Renal pelvis (tissue), 4 donors: ENCODE results near the gene OTOG. TPM values are rescaled to one million over a fixed set of nuclear protein-coding genes. Genes with fewer than 3 reads are reported as not detected.
"Not testable (repeated sequence)": the region's sequence is repeated elsewhere in the genome, so short reads cannot be mapped to it uniquely, and the experiment has no call there.

Experiments
- DNase-seq: peaks from one replicate; pipeline ENCODE4 v3.0.0-alpha.2; 2013
- polyA plus RNA-seq, 3 donors: library from polyadenylated mRNA; unstranded; fragments of 120-200 nt; gene quantifications; one replicate each; pipeline ENCODE4 v1.2.1, GENCODE V29; 2013; ENCODE audit not compliant: insufficient read length in 3 of 3

The OTOG gene
- polyA plus RNA-seq, 3 donors, result 0.13 to 0.66 (median 0.59) TPM

- no peak for DNase-seq
Measured at GRCh38 chr11:17604201-17604914, 57.3 kb downstream of the OTOG start.

GRCh38 chr11:17604915-17605233 is 57.8 kb downstream of the OTOG start:
- DNase-seq, result no peak

- no peak for DNase-seq
Measured at GRCh38 chr11:17605651-17606122, 58.6 kb downstream of the OTOG start.

- no peak for DNase-seq
Measured at GRCh38 chr11:17606233-17607082, 59.4 kb downstream of the OTOG start.

GRCh38 chr11:17607083-17607429 is 60.0 kb downstream of the OTOG start:
- no peak for DNase-seq

- DNase-seq, result no peak
Measured at GRCh38 chr11:17607591-17608570, 60.8 kb downstream of the OTOG start.

- DNase-seq, result no peak
Measured at GRCh38 chr11:17608821-17609220, 61.8 kb downstream of the OTOG start.

GRCh38 chr11:17609291-17610084 is 62.4 kb downstream of the OTOG start:
- no peak for DNase-seq

- DNase-seq, result no peak
Measured at GRCh38 chr11:17610085-17610894, 63.2 kb downstream of the OTOG start.

GRCh38 chr11:17611049-17611448 is 64.0 kb downstream of the OTOG start:
- no peak for DNase-seq

GRCh38 chr11:17611503-17612220 is 64.6 kb downstream of the OTOG start:
- no peak for DNase-seq

- DNase-seq, result no peak
Measured at GRCh38 chr11:17612221-17613188, 65.4 kb downstream of the OTOG start.

- no peak for DNase-seq
Measured at GRCh38 chr11:17613428-17613962, 66.4 kb downstream of the OTOG start.

GRCh38 chr11:17613983-17614382 is 66.9 kb downstream of the OTOG start:
- no peak for DNase-seq

- not testable (repeated sequence) for DNase-seq
Measured at GRCh38 chr11:17622711-17623110, 75.7 kb downstream of the OTOG start.

- no peak for DNase-seq
Measured at GRCh38 chr11:17629113-17629512, 82.1 kb downstream of the OTOG start.

GRCh38 chr11:17630936-17631335 is 83.9 kb downstream of the OTOG start:
- no peak for DNase-seq

- DNase-seq, result no peak
Measured at GRCh38 chr11:17631702-17632365, 84.8 kb downstream of the OTOG start.
